Effector memory CD4-positive, alpha-beta T cell (primary cell): Measurements from ENCODE around the gene NKX2-8.

Experiments used
- DNase-seq, 3 donors: peaks; one replicate each; pipeline ENCODE4 v3.0.0-alpha.2; 2020
- H3K27ac ChIP-seq: 2 replicates; pipeline ENCODE4 v1.7.0; 2013; ENCODE audit warnings: mild to moderate bottlenecking, low read length, moderate library complexity; ENCODE audit not compliant: insufficient read depth, poor library complexity, severe bottlenecking
- H3K27me3 ChIP-seq: replicated peaks from 2 replicates; pipeline ENCODE4 v1.7.0; 2013; ENCODE audit warnings: mild to moderate bottlenecking, low read length; ENCODE audit not compliant: insufficient read depth, control insufficient read depth, poor library complexity, severe bottlenecking
- H3K36me3 ChIP-seq: 2 replicates; pipeline ENCODE4 v1.7.0; 2013; ENCODE audit warnings: mild to moderate bottlenecking, low read length, moderate library complexity; ENCODE audit not compliant: control insufficient read depth, insufficient read depth
- H3K4me1 ChIP-seq: 2 replicates; pipeline ENCODE4 v1.7.0; 2013; ENCODE audit warnings: low read length, mild to moderate bottlenecking; ENCODE audit not compliant: control insufficient read depth, insufficient read depth, poor library complexity, severe bottlenecking
- H3K4me3 ChIP-seq: 2 replicates; pipeline ENCODE4 v1.7.0; 2013; ENCODE audit warnings: low read length, low read depth, mild to moderate bottlenecking; ENCODE audit not compliant: insufficient read depth, poor library complexity, severe bottlenecking
- H3K9me3 ChIP-seq: 2 replicates; pipeline ENCODE4 v1.7.0; 2013; ENCODE audit warnings: mild to moderate bottlenecking, low read length, moderate library complexity; ENCODE audit not compliant: control insufficient read depth

The NKX2-8 gene

GRCh38 chr14:36580856-36581831, 1.3 kb downstream of the NKX2-8 start:
- no peaks in the 10 kb centered on the region for H3K36me3 ChIP-seq
- H3K27ac ChIP-seq = no peak overlapping the region
- peaks cover 19% of the 10 kb centered on the region for H3K27me3 ChIP-seq
- no peaks in the 10 kb centered on the region for H3K9me3 ChIP-seq
- no peak overlapping the region for H3K4me3 ChIP-seq
- no peaks in the 10 kb centered on the region for H3K4me1 ChIP-seq
- DNase-seq = no peak

DNA sequence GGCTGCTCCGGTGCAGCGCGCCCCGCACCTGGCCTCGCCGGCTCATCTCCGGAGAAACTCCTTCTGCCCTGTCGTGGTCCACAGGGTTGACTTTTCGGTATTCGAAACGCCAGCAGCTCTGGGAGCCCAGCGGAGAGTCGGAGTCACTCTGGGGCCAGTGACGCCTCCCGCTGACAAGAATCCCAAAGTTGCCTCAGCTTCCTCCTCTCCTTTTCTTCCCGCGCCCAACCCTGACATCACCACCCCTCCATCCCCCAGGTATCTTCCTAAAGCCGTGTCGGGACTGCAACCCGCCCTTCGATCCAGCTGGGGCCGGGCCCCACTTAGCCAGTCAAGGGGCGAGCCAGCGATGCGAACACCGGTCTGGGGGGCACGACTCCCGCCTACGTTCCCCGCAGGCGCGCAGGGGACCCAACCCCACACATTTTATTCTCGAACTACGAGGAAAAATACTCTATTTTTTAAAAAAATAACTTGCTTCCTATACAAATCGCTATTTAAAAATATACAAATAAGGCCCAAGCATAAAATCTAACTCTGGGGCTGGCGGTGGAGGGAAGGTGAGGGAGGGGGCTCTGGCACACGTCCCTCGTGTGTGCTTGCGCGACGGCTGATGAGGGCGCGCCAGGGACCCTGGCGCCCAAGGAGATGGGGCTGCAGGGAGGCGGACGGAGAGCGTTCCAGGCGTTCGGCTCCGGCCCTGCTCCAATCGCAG, 2.1 kb downstream of the NKX2-8 start:
- H3K27me3 ChIP-seq = peaks cover 19% of the 10 kb centered on the region
- H3K36me3 ChIP-seq = no peaks in the 10 kb centered on the region

DNA sequence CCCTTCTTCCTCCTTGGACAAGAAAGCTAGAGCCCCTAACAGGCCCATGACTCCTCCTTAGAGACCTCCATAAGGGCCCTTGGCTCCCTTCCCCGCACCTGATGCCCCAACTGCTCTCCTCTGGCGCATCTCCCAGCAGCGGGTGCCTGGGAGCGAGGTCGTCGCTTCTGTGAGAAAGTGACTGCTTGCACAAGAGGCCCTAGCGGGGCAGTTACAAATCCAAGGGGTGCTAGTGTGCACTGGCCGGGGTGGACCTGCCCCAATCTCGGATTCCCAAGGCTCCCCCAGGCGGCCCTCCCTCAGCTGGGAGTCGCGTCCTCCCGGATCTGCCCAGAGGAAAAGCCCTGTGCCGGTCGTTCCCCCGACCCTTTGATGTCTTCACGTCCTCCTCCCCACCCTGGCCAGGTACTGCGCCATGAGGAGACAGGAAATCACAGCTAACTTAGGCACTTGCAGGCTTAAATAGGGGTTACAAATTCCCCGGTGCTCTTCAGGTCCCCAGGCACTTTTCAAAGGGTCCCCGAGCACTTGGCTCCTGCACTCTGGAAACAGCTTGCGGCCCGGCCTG, 2.8 kb downstream of the NKX2-8 start:
- Histone ChIP-seq H3K36me3 (no peaks in the 10 kb centered on the region), H3K4me1 (no peaks in the 10 kb centered on the region), H3K27me3 (peaks cover 19% of the 10 kb centered on the region), H3K9me3 (no peaks in the 10 kb centered on the region), H3K27ac (no peak overlapping the region), H3K4me3 (no peak overlapping the region)
- no peak for DNase-seq

More for the DNA sequence above, 2.1 kb downstream of the NKX2-8 start:
- Histone ChIP-seq H3K27ac (no peak overlapping the region), H3K4me3 (no peak overlapping the region), H3K9me3 (no peaks in the 10 kb centered on the region), H3K4me1 (no peaks in the 10 kb centered on the region)
- no peak for DNase-seq

GRCh38 chr14:36579001-36579555, 3.3 kb downstream of the NKX2-8 start:
- no peak for DNase-seq
- peaks cover 19% of the 10 kb centered on the region for H3K27me3 ChIP-seq
- H3K4me3 ChIP-seq = no peak overlapping the region
- no peaks in the 10 kb centered on the region for H3K9me3 ChIP-seq
- H3K4me1 ChIP-seq = no peaks in the 10 kb centered on the region
- no peaks in the 10 kb centered on the region for H3K36me3 ChIP-seq
- H3K27ac ChIP-seq = no peak overlapping the region

DNA sequence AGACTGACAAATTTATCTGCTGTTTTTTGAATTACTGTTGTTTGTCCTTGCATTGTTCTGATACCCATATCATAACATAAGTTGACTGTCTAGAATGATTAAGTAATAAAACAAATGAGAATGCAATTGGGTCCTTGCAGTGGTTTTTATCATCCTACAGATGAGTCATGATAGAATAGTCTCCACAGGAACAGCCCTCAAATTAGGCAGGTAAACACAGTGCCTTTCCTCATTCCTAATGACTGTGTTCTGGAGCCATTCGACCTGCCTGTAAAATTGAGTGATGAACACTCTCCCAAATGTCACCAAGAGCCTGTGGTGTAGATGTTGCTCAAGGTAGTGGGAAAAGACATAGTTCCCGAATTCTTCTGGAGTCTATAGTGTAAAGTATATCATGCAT, 12.3 kb downstream of the NKX2-8 start:
- Histone ChIP-seq H3K36me3 (no peaks in the 10 kb centered on the region), H3K4me3 (no peak overlapping the region), H3K4me1 (no peaks in the 10 kb centered on the region), H3K27ac (no peak overlapping the region), H3K27me3 (no peaks in the 10 kb centered on the region), H3K9me3 (no peaks in the 10 kb centered on the region)
- no peak for DNase-seq

DNA sequence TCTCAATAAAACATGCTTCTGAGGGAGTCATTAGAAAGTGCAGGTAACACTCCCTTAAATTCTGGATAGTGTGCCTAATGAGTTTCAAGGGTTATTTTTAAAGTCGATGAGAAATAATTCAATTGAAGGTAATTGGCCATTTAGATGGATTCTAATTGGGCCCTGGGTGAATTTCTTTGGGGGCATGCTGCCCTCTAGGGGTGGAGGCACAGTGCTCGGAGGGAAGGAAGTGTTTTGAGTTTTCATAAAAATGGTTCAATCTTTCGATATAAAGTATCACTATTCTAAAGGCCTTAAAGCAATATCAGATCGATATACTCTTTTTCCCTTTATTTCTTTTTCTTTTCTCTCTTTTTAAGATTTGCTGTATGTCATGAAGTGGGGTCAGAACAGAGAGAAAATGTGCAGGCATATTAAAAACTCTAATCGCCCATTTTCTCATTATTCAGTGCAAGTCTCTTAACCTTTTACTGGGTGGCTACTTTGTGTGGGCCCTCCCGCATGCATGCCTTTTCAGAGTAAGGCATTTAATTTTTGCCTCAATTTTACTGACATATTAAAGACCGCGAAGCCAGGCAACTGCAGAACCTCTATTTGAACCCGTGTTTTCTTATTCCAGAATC, 25.5 kb downstream of the NKX2-8 start:
- Histone ChIP-seq H3K4me3 (no peak overlapping the region), H3K4me1 (no peaks in the 10 kb centered on the region), H3K27ac (no peak overlapping the region), H3K9me3 (no peaks in the 10 kb centered on the region), H3K27me3 (no peaks in the 10 kb centered on the region), H3K36me3 (no peaks in the 10 kb centered on the region)
- no peak for DNase-seq

- no peak for DNase-seq
- Histone ChIP-seq H3K27me3 (no peaks in the 10 kb centered on the region), H3K4me1 (no peaks in the 10 kb centered on the region), H3K9me3 (no peaks in the 10 kb centered on the region), H3K36me3 (no peaks in the 10 kb centered on the region), H3K27ac (no peak overlapping the region), H3K4me3 (no peak overlapping the region)
Observed at GRCh38 chr14:36555998-36556743, 26.2 kb downstream of the NKX2-8 start.

- Histone ChIP-seq H3K36me3 (no peaks in the 10 kb centered on the region), H3K27ac (no peak overlapping the region), H3K9me3 (no peaks in the 10 kb centered on the region), H3K4me3 (no peak overlapping the region), H3K27me3 (no peaks in the 10 kb centered on the region), H3K4me1 (no peaks in the 10 kb centered on the region)
- no peak for DNase-seq
Observed at GRCh38 chr14:36553656-36554260, 28.7 kb downstream of the NKX2-8 start.

DNA sequence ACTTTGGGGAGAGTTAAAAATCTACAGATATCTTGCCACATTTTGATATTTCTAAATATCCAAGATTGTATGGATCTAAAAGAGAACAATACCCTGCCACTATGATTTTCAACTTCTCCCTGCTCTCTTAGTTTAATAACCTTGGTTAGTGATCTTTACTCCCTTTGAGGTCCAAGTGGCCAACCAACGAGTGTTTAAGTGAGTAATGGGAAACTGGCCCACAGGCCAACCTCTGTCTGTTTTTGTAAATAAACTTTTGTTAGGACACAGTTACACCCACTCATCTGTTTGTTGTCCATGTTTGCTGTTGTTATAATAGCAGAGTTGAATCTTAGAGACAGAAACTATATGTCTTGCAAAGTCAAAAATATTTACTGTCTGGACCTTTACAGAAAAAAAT, 31.5 kb downstream of the NKX2-8 start:
- no peaks in the 10 kb centered on the region for H3K36me3 ChIP-seq
- H3K27ac ChIP-seq = no peak overlapping the region
- no peaks in the 10 kb centered on the region for H3K9me3 ChIP-seq
- DNase-seq = no peak
- no peaks in the 10 kb centered on the region for H3K4me1 ChIP-seq
- H3K4me3 ChIP-seq = no peak overlapping the region
- no peaks in the 10 kb centered on the region for H3K27me3 ChIP-seq
